GM19372 (cell line): ENCODE data around the gene CNPY4.
"Not testable (repeated sequence)": the region's sequence is repeated elsewhere in the genome, so short reads cannot be mapped to it uniquely, and the experiment has no call there.

Experiments used
- ATAC-seq: cut with Tn5 transposase; IDR thresholded peaks from one replicate; pipeline ENCODE4 v1.9.1; 2021; ENCODE audit warnings: mild to moderate bottlenecking, low read depth, moderate library complexity; ENCODE audit not compliant: unreplicated experiment

CNPY4 gene

GRCh38 chr7:100141555-100141949 lies 22.1 kb downstream of the CNPY4 start:
- no peak for ATAC-seq

GRCh38 chr7:100142461-100142860 lies 23.0 kb downstream of the CNPY4 start:
- ATAC-seq: no peak

DNA sequence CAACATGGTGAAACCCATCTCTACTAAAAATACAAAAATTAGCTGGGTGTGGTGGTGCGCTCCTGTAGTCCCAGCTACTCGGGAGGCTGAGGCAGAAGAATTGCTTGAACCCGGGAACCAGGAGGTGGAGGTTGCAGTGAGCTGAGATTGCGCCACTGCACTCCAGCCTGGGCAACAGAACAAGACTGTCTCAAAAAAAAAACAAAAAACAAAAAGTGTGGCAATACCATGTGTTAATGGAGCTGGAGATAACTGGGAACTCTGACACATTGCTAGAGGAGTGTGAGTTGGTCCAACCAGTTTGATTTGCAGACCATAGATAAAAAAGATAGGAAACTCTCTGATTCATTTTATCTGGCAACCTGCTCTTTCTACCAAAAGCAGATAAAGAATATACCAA lies 26.9 kb downstream of the CNPY4 start:
- ATAC-seq: not testable (repeated sequence)

- ATAC-seq: no peak
Measured at GRCh38 chr7:100147278-100147677, 27.8 kb downstream of the CNPY4 start.

DNA sequence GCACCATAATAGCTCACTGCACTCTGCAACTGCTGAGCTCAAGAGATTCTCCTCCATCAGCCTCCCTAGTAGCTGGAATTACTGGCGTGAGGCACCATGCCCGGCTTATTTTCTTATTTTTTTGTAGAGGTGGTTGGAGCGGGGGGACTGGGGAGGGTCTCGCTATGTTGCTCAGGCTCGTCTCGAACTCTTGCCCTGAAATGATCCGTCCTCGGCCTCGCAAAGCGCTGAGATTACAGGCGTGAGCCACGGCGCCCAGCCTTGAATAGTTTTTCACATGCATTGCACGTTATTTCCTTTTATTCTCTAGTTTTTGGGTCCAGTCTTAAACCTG lies 28.8 kb downstream of the CNPY4 start:
- ATAC-seq: no peak

DNA sequence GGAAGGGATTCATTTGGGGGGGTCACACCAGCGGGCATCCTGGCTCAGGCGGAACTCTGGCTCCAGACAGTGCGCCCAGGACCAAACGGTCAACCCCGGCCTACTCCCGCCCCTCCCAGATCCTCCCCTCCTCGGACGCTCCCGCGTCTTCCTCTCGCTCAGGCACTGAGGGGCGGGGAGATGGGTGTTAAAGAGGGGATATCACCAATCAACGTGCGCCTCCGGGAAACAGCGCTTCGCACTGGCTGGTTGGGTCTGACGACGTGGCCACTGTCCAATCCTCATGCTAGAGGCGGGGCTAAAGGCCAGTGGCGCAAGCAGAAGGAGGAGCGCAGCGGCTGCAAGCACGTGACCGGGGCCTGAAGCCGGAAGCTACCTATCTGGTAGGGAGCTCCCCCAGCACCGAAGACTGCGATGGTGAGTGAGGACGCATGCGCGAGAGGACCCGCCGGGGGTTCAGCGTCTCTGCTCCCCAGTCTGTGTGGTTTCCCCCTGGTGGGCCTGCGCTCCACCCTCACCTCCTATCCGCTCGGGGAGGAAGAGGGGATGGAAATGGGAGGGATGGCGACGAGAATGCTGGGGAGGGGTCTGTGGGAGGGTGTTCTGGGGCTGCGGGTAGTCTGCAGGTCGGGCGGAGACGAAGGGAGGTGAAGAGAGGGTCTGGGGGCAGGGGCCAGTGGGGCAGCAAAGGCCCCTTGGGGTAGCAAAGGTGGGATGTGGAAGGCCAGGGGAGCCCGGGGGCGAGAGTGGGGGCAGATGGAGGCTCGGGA lies 29.3 kb downstream of the CNPY4 start, which contains the start of gene LAMTOR4:
Gene LAMTOR4, plus strand, starts transcription at position 360 of the 770 bp plus-strand sequence. Its CDS starts 55 bp downstream, at position 415.
- peak; percentile 98 for ATAC-seq

GRCh38 chr7:100152404-100152803 lies 33.0 kb downstream of the CNPY4 start:
- ATAC-seq: no peak

- no peak for ATAC-seq
Measured at GRCh38 chr7:100152937-100153666, 33.7 kb downstream of the CNPY4 start.

DNA sequence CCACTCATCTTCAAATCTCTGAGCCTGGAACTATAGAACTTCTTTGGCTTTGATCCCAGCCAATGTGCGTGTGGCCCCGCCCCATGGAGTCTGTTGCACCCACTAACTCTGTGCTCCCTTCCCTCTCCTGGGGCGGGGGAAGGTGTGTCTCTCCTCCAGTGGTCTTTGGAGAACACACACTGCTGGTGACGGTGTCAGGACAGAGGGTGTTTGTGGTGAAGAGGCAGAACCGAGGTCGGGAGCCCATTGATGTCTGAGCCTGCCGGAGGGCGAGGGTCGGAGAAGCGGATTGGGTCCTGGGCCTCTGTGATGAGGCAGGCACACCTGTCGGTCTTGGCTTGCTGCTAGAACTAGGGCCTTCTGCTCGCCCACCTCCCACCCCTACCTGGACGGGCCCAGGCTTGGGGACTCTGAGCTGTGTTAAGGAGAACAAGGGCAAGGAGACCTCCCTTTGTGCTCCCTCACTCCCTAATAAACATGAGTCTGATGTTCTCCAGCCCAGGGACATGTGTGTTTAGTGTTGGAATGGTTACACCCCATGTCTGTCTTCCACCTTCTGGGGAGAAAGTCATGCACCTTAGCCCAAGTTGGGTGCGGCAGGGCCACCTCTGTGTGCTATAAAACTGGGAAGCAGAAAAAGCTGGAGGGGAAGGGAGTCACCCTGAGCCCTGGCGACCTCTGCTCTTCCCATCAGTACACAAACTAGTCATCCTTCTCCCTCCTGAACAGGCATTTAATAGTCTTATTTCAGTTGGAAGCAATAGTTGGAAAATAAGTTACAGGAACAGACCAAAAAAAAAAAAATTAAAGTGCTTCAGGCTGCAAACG lies 34.5 kb downstream of the CNPY4 start:
- no peak for ATAC-seq

GRCh38 chr7:100154651-100155491 lies 35.4 kb downstream of the CNPY4 start:
- ATAC-seq: no peak

- ATAC-seq: no peak
Measured at GRCh38 chr7:100155553-100156317, 36.3 kb downstream of the CNPY4 start.

- no peak for ATAC-seq
Measured at GRCh38 chr7:100156331-100157068, 37.1 kb downstream of the CNPY4 start.

DNA sequence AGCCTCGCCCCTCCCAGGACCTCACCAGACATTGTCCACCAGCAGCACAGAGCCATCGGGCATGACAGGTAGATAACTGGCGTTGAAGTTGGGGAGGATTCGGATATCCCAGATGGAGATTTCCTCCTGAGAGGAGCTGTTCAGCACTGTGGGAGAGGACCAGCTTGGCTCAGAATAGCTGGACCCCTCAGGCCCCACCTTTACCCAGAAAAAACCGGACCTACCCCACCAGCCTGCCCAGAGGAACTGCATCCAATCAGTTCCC lies 37.6 kb downstream of the CNPY4 start:
- ATAC-seq: no peak

DNA sequence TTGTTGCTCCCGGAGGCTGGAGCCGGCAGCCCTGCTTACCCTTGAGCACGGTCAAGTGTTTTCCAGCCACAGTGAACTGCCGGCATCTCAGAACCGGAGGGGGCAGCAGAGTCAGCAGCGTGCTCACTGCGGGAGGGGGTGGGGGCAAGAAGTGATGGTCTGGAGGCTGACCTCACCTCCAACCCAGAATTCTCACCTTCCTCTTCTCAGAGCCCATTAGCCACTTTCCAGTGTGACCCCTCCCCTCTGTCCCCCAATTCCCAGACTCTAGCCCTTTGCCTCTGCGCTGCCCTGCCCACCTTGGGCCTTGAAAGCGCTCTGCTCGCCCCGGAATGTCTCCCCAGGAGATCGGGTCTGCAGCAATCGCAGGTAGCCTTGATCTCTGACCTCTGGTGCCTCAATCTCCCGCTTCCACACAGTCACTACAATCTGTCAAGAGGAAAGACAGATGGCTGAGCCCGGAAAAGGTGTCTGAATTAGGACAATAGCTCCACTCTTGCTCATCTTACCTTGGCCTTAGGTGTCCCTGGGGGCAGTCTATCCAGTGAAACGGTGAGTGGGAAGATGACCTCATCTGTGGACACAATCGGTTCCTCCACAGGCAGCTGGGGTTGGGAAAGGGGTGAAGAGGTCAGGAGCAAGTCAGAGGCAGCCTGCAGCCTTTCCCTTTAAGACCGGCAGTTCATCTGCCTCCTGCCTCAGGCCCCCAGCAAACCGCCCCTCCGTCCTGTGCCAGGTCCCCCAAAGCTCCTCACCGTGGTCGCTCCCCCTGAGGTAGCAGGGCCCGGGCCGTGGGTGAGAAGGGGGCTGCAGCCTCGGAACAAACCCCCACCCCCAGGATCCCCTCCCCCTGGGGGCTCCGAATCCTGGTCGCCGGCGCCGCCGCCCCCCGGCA lies 38.1 kb downstream of the CNPY4 start:
- ATAC-seq: no peak

- peak; percentile 85 for ATAC-seq
Measured at GRCh38 chr7:100158229-100159098, 39.0 kb downstream of the CNPY4 start, which contains the start of gene TRAPPC14. TSS of gene TRAPPC14 (minus strand) at chr7:100158723. CDS start at chr7:100158499, 224 bp downstream.

DNA sequence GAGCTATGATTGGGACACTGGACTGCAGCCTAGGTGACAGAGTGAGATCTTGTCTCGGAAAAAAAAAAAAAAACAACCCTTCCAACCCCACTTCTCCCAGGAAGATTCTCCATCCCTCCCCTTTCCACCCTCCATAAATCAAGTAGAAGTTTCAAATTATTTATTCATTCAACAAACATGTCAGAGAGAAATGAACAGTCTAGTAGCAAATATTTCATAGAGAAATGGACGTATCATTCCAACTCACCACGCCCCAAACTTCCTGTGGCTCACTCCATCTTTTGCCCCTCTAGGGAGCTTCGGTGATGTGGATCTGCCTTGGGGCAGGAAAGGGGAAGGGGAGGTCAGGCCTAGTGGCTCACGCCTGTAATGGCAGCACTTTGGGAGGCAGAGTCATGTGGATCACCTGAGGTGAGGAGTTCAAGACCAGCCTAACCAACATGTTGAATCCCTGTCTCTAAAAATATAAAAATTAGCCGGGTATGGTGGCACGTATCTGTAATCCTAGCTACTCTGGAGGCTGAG lies 39.7 kb downstream of the CNPY4 start:
- ATAC-seq: no peak

GRCh38 chr7:100160067-100160466 lies 40.6 kb downstream of the CNPY4 start:
- no peak for ATAC-seq
